HUES64 (cell line): Measurements from ENCODE around the gene MYO18B.

Experiments
- H3K27ac ChIP-seq: 2 replicates; pipeline ENCODE4 v1.7.0; 2013; ENCODE audit warnings: low read depth, low read length, inconsistent platforms
- H3K27me3 ChIP-seq: 2 replicates; pipeline ENCODE4 v1.6.1; 2013; ENCODE audit warnings: mild to moderate bottlenecking, low read length; ENCODE audit not compliant: insufficient read depth
- H3K36me3 ChIP-seq: 2 replicates; pipeline ENCODE4 v1.6.1; 2013; ENCODE audit warnings: mild to moderate bottlenecking, low read length; ENCODE audit not compliant: insufficient read depth
- H3K4me1 ChIP-seq: 2 replicates; pipeline ENCODE4 v1.6.1; 2013; ENCODE audit warnings: mild to moderate bottlenecking, low read length, moderate library complexity; ENCODE audit not compliant: insufficient read depth
- H3K4me3 ChIP-seq: 2 replicates; pipeline ENCODE4 v1.5.1; 2013; ENCODE audit warnings: mild to moderate bottlenecking, low read length, moderate library complexity
- H3K9ac ChIP-seq: 2 replicates; pipeline ENCODE4 v1.6.1; 2013; ENCODE audit warnings: mild to moderate bottlenecking, low read depth, low read length
- H3K9me3 ChIP-seq: 2 replicates; pipeline ENCODE4 v1.6.1; 2013; ENCODE audit warnings: low read depth, low read length; ENCODE audit not compliant: insufficient read depth
- WGBS: fragments of 150-250, 120-280 bp; methylation state at CpG from one replicate; pipeline ENCODE4 v1.1.7; 2013; ENCODE audit warnings: missing lambda C conversion rate; 5-methylcytosine and 5-hydroxymethylcytosine counted together

MYO18B gene

DNA sequence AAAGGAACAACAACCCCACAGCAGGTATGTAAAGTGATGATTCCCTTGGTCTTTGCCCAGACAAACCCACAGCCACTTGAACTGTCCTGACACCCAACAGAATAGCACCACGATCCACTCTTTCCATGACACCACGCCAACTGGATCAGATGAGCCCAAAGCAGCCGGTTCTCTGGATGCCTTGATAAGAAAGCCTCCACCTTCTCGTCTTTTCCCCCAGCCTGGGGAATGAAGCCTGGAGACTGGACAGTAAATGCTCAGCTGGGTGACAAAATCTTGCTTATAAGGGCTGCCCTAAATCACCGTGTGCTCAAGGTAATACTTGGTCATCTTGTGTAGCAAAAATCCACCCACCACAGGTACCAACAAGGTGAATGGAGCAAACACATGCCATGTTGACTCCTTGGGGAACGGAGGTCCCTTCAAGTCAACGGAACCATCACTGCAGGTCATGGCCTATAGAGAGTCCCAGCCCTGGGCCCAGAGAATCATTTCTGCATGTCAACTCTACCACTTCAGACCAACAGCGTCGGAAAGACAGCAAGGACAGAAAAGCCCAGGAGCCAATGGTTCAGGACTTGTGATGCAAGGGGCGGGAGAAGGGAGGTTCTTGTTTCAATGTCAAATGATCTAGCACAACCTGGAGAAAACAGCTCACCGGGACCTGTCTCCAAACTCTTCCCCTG, 2.2 kb upstream of the MYO18B start:
- no peaks in the 10 kb centered on the region for H3K9me3 ChIP-seq
- 93% methylated on average over 11 of the region's 11 CpGs for WGBS
- no peak overlapping the region for H3K4me3 ChIP-seq
- no peaks in the 10 kb centered on the region for H3K36me3 ChIP-seq
- H3K27me3 ChIP-seq: no peaks in the 10 kb centered on the region
- no peak overlapping the region for H3K9ac ChIP-seq
- H3K27ac ChIP-seq: no peak overlapping the region
- H3K4me1 ChIP-seq: no peaks in the 10 kb centered on the region

- H3K27ac ChIP-seq: no peak overlapping the region
- WGBS: 95% methylated on average over 6 of the region's 6 CpGs
- H3K9me3 ChIP-seq: no peaks in the 10 kb centered on the region
- H3K27me3 ChIP-seq: no peaks in the 10 kb centered on the region
- H3K36me3 ChIP-seq: no peaks in the 10 kb centered on the region
- no peak overlapping the region for H3K9ac ChIP-seq
- H3K4me1 ChIP-seq: no peaks in the 10 kb centered on the region
- no peak overlapping the region for H3K4me3 ChIP-seq
Measured at GRCh38 chr22:25742918-25743708, 1.1 kb downstream of the MYO18B start.

DNA sequence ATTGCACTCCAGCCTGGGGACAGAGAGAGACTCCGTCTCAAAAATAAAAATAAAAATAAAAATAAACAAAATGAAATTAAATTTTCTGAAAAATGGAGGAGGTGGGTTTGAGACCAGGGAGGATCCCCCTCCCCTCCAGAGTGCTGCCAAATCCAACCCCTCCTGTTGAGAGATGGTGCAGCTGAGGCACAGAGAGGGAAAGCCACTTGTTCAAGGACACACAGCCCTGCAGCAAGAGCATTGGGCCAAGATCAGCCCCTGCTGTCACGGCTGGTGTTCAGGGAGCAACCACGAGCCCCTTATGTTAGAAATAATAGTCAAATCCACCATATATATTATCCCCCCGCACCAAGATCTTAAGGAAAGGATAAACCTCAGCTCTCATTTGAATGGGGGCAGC, 2.7 kb downstream of the MYO18B start:
- 97% methylated on average over 3 of the region's 4 CpGs for WGBS
- no peaks in the 10 kb centered on the region for H3K36me3 ChIP-seq
- H3K27ac ChIP-seq: no peak overlapping the region
- no peaks in the 10 kb centered on the region for H3K4me1 ChIP-seq
- no peaks in the 10 kb centered on the region for H3K9me3 ChIP-seq
- H3K27me3 ChIP-seq: no peaks in the 10 kb centered on the region
- H3K4me3 ChIP-seq: no peak overlapping the region
- H3K9ac ChIP-seq: no peak overlapping the region

GRCh38 chr22:25745341-25746011, 3.5 kb downstream of the MYO18B start:
- 95% methylated on average over 7 of the region's 7 CpGs for WGBS
- Histone ChIP-seq H3K9me3 (no peaks in the 10 kb centered on the region), H3K36me3 (no peaks in the 10 kb centered on the region), H3K9ac (no peak overlapping the region), H3K27me3 (no peaks in the 10 kb centered on the region), H3K4me3 (no peak overlapping the region), H3K27ac (no peak overlapping the region), H3K4me1 (no peaks in the 10 kb centered on the region)

DNA sequence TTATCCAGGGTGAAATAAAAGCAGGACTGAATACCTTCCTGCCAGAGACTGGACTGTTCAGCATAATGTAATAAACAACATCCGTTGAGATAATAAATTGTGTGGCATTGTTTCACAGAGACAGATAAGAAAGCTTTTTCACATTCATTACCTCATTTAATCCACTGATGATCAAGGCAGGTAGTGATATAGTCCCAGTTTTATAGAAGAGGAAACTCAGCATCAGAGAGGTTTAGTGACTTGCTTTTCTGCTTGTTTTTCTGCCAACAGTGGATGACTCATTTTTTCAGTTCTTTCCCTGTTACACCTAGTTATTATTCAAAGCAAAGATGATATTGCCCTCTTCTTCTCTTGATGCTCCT, 4.0 kb downstream of the MYO18B start:
- Histone ChIP-seq H3K4me1 (no peaks in the 10 kb centered on the region), H3K27ac (no peak overlapping the region), H3K27me3 (no peaks in the 10 kb centered on the region), H3K9ac (no peak overlapping the region), H3K4me3 (no peak overlapping the region), H3K36me3 (no peaks in the 10 kb centered on the region), H3K9me3 (no peaks in the 10 kb centered on the region)
- WGBS: 83% methylated on average over 1 of the region's 1 CpG

DNA sequence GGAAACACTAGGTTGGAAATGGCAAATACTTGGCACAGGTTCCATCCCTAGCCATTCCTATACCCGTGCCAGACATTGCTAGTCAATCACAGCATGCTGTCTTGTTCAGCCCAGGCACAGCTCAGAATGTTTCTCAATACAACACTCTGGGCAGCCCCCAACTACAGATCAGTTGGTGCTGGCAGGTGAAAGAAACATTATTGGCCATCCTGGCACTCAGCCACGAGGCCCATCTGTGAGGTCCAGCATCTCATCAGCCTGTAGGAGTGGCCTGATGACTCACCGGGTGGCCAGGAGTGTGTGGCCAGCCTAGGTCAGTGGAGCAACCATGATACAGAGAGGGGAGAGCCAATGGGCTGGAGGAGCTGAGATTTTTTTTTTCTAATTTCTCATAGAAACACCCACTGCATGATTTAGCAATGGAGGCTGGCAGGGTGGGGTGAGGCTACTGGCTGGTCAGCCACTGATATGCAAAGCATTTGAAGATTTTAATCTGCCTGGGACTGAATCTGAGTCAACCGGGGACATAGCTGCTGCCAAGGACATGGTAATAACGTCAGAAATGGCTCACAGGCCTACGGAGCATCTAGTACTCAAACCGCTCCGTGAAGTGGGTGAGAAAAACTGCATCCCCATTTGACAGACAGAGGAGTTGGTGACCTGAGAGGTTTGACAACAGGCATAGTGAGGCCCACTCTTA, 5.4 kb downstream of the MYO18B start:
- Histone ChIP-seq H3K4me3 (no peak overlapping the region), H3K9me3 (no peaks in the 10 kb centered on the region), H3K36me3 (no peaks in the 10 kb centered on the region), H3K9ac (no peak overlapping the region), H3K27me3 (no peaks in the 10 kb centered on the region), H3K27ac (no peak overlapping the region), H3K4me1 (no peaks in the 10 kb centered on the region)
- 83% methylated on average over 8 of the region's 8 CpGs for WGBS

DNA sequence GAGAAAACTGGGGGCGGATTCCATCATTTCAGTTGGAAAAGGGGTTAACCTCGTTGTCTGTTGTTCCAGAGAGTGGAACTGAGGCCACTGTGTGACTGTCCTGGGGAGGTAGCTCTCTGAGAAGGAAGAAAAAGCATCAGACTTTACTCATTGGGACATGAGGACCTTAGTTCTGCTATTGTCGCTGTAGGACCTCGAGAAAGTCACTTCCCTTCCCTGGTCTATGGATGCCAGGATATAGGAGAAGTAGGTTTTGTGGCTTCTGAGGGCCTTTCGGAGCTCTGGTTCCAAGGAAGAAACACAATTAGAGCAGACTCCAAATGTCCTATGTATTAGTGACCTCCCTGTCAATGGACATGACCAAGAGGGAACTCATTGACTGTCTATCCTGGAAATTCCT, 6.2 kb downstream of the MYO18B start:
- 89% methylated on average over 5 of the region's 5 CpGs for WGBS
- Histone ChIP-seq H3K9me3 (no peaks in the 10 kb centered on the region), H3K36me3 (no peaks in the 10 kb centered on the region), H3K27ac (no peak overlapping the region), H3K4me3 (no peak overlapping the region), H3K27me3 (no peaks in the 10 kb centered on the region), H3K4me1 (no peaks in the 10 kb centered on the region), H3K9ac (no peak overlapping the region)

DNA sequence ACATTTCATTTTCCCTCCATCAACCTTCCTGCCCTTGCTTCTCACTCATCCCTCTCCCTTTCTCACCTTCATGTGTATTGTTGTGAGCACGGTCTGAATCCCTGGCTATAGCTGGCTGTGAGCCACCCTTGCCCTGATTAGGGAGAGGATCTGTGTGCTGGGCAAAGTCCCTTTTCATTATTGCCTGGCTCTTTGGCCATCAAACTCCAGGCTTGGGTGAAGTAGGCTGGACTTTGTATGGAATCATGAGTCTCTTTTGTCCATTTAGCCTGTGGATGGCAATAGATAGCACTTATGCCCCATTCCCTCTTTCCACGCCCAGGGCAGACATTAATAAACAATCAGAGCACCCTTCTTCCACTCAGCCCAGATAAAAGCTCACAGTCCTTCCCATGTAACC, 6.7 kb downstream of the MYO18B start:
- Histone ChIP-seq H3K4me3 (no peak overlapping the region), H3K4me1 (no peaks in the 10 kb centered on the region), H3K9me3 (no peaks in the 10 kb centered on the region), H3K9ac (no peak overlapping the region), H3K36me3 (no peaks in the 10 kb centered on the region), H3K27ac (no peak overlapping the region), H3K27me3 (no peaks in the 10 kb centered on the region)
- 83% methylated on average over 2 of the region's 2 CpGs for WGBS

GRCh38 chr22:25749420-25750169, 7.6 kb downstream of the MYO18B start:
- Histone ChIP-seq H3K27ac (no peak overlapping the region), H3K27me3 (no peaks in the 10 kb centered on the region), H3K4me1 (no peaks in the 10 kb centered on the region), H3K9ac (no peak overlapping the region), H3K36me3 (no peaks in the 10 kb centered on the region), H3K4me3 (no peak overlapping the region), H3K9me3 (no peaks in the 10 kb centered on the region)
- 90% methylated on average over 10 of the region's 10 CpGs for WGBS

DNA sequence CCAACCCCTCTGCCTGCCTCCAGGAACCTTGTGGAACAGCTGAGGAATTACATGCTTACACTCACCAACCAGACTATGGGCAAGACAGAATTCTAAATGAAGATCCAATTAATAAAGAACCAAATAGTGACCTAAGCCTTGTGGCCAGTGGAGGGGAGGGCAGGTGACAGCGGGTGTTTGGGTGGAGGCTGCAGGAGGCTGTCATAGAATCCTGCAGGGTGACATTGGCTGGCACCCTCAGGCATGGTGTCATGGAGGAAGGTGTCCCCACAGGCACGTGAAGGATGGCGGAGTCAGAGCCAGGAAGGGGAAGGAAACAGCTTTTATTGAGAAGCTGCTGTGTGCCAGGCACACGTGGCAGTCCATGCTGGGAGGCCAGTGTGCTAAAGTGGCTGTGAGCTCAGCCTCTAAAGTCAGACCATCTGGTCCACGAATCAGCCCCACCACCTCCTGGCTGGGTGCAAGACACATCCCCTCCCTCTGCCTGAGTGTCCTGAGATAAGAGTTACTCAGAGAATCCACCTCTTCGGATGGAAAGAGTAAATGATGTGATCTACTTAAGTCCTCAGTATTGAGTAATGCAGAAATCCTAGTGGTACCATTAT, 8.7 kb downstream of the MYO18B start:
- Histone ChIP-seq H3K9ac (no peak overlapping the region), H3K9me3 (no peaks in the 10 kb centered on the region), H3K27me3 (no peaks in the 10 kb centered on the region), H3K4me3 (no peak overlapping the region), H3K27ac (no peak overlapping the region), H3K36me3 (no peaks in the 10 kb centered on the region), H3K4me1 (no peaks in the 10 kb centered on the region)
- WGBS: 88% methylated on average over 6 of the region's 6 CpGs
